HG03045 (cell line): ENCODE data around the gene CHST1.

Experiments
- ATAC-seq: cut with Tn5 transposase; IDR thresholded peaks from one replicate; pipeline ENCODE4 v1.9.1; 2021; ENCODE audit warnings: mild to moderate bottlenecking, moderate library complexity; ENCODE audit not compliant: unreplicated experiment

Gene CHST1

GRCh38 chr11:45660729-45661438 is 4.5 kb downstream of the CHST1 start:
- ATAC-seq, result no peak

DNA sequence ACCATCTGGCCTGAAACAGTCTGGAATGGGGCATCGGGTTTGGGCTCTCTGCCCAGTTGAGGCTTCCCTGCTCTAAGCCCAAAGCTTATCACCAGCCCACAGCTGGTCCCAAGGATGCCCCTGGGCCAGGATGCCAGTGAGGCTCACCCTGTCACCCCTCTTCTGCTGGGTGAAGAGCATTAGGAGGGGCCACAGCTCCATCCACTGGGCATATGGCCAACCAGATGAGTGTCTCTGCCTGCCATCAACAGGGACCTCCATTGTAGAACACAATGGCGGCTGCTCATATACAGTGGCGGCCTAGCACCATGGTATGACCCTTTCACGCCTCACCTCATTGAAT is 5.6 kb downstream of the CHST1 start:
- no peak for ATAC-seq

- no peak for ATAC-seq
Measured at GRCh38 chr11:45659031-45659817, 6.2 kb downstream of the CHST1 start.

DNA sequence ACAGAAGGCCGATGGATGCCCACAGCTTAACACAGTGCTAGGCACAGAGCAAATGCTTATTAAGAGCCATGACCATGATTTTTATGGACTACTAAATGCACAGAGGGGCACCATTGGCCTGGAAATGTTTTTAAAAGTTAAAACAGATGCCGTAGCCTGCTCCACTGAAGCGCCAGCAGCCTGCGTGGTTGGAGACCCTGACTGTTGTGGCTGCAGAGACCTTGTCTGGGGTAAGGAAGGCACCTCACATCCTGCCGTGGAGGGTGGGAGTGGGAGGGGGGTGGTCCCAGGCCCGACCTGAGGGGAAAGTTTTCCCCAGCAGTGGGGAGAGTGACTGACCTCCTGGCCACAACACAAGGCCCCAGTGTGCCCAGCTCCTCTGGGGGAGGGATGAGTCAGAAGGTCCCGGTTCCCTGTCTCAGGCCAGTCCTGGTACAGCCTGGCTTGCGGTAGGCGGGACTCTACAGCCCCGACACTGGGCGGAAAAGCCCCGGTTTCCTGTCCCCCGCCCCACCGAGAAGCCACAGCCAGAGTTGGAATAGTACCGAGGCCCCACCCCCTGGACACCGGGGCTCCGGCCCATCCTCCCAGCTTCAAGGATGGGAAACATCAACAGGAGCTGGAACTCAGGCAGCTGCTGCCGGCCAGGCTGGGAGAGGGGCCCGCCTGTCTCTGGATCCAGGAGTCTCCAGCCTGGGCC is 7.0 kb downstream of the CHST1 start:
- no peak for ATAC-seq

- ATAC-seq, result no peak
Measured at GRCh38 chr11:45657496-45658260, 7.7 kb downstream of the CHST1 start.

- no peak for ATAC-seq
Measured at GRCh38 chr11:45655831-45656230, 9.6 kb downstream of the CHST1 start.

DNA sequence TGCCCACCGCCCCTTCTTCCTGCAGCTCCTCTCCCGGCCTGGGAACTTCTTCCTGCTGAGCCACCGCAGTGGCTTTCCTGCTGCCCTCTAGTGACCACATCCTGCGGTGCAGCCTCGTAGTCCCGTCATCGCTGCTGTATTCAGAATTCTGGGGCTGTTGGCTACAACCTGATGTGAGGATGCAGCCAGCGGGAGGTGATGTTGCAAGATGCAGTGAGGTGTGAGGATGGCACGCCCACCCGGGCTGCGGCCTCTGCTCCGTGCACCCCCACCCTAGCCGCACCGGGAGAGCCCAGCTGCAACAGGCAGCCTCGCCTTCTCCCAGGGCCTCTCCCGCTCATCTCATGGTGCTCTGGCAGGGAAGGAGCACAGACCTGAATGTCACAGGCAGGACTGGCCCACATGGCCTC is 10.1 kb downstream of the CHST1 start:
- ATAC-seq, result no peak

DNA sequence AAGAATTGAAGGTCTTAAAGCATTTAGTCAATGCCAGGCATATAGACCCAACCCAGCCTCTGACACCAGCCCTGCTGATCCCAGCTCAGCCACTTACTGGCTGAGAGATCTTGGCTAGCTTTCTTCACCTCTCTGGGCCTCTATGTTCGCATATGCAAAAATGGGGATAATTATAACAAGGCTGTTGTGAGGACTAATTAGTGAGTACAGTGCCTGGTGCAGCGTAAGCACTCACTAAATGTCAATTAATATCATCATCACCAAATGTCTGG is 10.5 kb downstream of the CHST1 start:
- ATAC-seq, result no peak

- ATAC-seq, result no peak
Measured at GRCh38 chr11:45654231-45655011, 11.0 kb downstream of the CHST1 start.

DNA sequence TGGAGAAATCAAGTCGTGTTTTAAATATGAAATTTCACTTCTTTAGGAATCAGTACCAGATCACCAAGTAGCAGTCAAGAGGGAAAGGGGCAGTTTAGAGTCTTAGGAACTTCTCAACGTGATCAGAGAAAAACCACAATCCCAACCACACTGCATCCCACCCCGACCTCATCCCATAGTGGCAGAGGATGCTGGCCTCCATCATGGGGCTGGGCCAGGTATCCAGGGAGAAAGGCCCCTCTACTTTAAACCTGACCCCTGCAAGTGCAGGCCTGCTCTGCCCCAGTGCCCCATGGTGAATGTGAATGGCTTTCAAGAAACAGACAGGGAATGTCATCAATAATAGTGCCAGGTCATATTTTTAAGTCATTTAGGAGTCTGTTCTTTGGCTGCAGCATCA is 12.1 kb downstream of the CHST1 start:
- no peak for ATAC-seq

DNA sequence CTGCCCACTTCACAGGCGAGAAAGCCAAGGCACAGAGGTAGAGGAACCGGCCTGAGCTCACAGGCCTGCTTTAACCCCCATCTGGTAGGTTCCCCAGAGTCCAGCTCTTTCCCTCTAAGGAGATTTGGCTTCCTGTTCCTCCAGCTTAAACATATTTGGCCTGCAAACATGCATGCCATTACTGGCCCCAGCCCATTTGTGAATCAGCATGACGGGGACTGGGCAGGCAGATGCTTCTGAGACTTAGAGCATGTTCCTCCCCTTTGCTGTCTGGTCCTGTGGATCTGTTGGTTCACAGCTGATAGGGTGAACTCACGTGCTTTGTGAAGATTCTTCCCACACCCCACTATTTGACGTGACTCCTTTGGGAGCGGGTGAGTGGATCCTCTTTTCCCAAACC is 12.6 kb downstream of the CHST1 start:
- no peak for ATAC-seq

DNA sequence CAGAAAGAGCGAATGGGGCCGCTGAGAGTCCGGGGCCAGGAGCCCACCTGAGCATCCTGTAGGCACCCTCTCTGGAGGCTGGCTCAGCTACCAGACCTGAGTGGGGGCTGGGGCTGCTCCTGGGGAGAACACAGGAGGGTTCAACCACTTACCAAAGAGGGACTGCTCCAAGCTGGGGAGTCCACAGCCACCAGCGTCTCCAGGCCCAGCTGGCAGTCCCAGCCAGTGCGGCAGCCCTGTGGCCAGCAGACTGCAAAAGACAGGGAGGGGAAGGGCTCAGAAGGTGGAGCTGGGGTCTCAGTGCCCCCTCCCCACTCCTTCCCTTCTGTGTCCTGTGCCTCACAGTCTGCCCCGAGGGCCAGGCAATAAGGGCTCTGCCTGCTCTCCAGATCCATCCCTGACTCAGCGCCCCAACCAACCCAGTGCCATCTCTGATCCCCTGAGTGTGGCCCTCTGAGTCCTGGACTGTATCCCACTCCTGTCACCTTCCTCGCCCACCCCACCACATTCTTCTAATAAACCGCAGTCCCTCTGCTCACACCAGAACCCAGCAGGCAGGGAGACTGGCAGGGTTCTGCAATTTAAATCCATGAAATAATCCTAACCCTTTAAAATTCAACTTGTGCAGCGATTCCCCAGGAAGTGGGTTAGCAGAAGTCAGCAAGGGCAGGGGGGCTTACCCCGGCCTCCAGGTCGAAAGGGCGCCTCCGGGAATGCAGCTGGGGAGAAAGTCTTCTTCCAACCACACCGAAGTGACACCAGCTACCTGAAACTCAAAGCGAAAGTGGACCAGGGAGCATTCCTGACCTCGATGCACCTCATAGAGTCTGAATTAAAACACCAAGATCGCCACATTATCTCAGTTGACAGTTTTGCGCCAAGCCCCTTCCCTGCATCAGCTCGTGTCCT is 13.3 kb downstream of the CHST1 start:
- ATAC-seq, result no peak

DNA sequence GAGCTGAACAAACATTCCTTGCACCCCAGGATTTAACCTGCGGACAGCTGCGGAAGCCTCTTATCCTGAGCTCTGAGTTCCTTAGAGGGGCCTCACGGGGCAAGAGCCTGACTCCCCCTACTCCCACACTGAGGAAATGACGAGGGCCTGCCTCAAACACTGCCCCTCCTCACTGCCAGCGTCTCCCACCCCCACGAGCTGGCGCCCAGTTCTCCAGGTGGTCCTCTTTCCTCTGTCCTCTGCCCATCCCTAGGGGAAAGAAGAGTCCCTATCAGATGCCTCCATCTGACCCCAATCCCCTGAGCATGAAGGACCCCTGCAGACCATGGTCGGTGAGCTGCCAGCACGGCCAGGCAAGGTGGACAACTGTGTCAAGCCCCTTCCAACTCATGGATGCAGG is 14.3 kb downstream of the CHST1 start:
- no peak for ATAC-seq

- no peak for ATAC-seq
Measured at GRCh38 chr11:45650166-45651095, 15.0 kb downstream of the CHST1 start.

GRCh38 chr11:45649544-45650165 is 15.8 kb downstream of the CHST1 start:
- no peak for ATAC-seq

GRCh38 chr11:45648931-45649330 is 16.5 kb downstream of the CHST1 start:
- no peak for ATAC-seq

- no peak for ATAC-seq
Measured at GRCh38 chr11:45647786-45648185, 17.6 kb downstream of the CHST1 start.

DNA sequence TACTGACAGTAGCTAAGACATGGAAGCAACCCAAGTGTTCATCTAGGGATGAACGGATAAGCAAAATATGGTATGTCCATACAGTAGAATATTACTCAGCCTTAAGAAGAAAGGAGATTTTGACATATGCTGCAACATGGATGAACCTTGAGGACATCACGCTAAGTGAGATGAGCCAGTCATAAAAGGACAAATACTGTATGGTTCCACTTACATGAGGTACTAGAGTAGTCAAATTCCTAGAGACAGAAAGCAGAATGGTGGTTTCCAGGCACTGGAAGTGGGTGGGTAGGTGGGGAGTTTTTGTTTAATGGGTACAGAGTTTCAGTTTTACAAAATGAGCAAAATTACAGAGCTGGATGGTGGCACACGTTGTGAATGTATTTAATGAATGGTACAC is 18.1 kb downstream of the CHST1 start:
- ATAC-seq, result no peak
